DOHH2 (cell line): ENCODE data around the gene LUC7L2.

Experiments
- H3F3A ChIP-seq: fragments of 200-600 bp; sonication (generic), shearing (Covaris generic); 2 replicates; pipeline ENCODE4 v1.6.0; 2016; ENCODE audit warnings: antibody characterized with exemption, mild to moderate bottlenecking; ENCODE audit not compliant: control insufficient read depth, insufficient read depth
- H3K27ac ChIP-seq: fragments of 200-600 bp; sonication (generic); 2 replicates; pipeline ENCODE4 v1.5.1; 2014; ENCODE audit warnings: low read depth, mild to moderate bottlenecking, low read length, moderate library complexity
- H3K27me3 ChIP-seq: fragments of 200-600 bp; sonication (generic); 2 replicates; pipeline ENCODE4 v1.6.1; 2014; ENCODE audit warnings: mild to moderate bottlenecking, low read length, mixed read lengths; ENCODE audit not compliant: control insufficient read depth
- H3K36me3 ChIP-seq: fragments of 200-600 bp; sonication (generic); 2 replicates; pipeline ENCODE4 v1.6.1; 2014; ENCODE audit warnings: mild to moderate bottlenecking, low read length, moderate library complexity, mixed read lengths; ENCODE audit not compliant: control insufficient read depth
- H3K4me1 ChIP-seq: fragments of 200-600 bp; sonication (generic); 2 replicates; pipeline ENCODE4 v1.6.1; 2014; ENCODE audit warnings: mild to moderate bottlenecking, low read length, mixed read lengths; ENCODE audit not compliant: control insufficient read depth
- H3K4me2 ChIP-seq: fragments of 200-600 bp; sonication (generic); 2 replicates; pipeline ENCODE4 v1.6.0; 2014; ENCODE audit warnings: mild to moderate bottlenecking, low read length, moderate library complexity
- H3K4me3 ChIP-seq: fragments of 200-600 bp; sonication (generic); 2 replicates; pipeline ENCODE4 v1.5.1; 2014; ENCODE audit warnings: mild to moderate bottlenecking, low read length, mixed read lengths
- H3K79me2 ChIP-seq: fragments of 200-600 bp; sonication (generic); 2 replicates; pipeline ENCODE4 v1.6.1; 2014; ENCODE audit warnings: mild to moderate bottlenecking, low read length, mixed read lengths; ENCODE audit not compliant: control insufficient read depth
- H3K9me2 ChIP-seq: fragments of 200-600 bp; sonication (generic); replicated peaks from 2 replicates; pipeline ENCODE4 v1.6.1; 2014; ENCODE audit warnings: mild to moderate bottlenecking, low read length, mixed read lengths; ENCODE audit not compliant: control insufficient read depth
- H3K9me3 ChIP-seq: fragments of 200-600 bp; sonication (generic); 2 replicates; pipeline ENCODE4 v1.6.1; 2014; ENCODE audit warnings: antibody characterized with exemption, low read length, mixed read lengths; ENCODE audit not compliant: control insufficient read depth, insufficient read depth
- H4K20me1 ChIP-seq: fragments of 200-600 bp; sonication (generic); 2 replicates; pipeline ENCODE4 v1.6.0; 2014; ENCODE audit warnings: low read depth, mild to moderate bottlenecking, antibody characterized with exemption, low read length, moderate library complexity; ENCODE audit not compliant: control insufficient read depth, insufficient read depth
- EZH2phosphoT487 ChIP-seq: fragments of 200-600 bp; sonication (generic); IDR thresholded peaks from 2 replicates; pipeline ENCODE4 v1.6.1; 2017; ENCODE audit warnings: borderline replicate concordance, mild to moderate bottlenecking, antibody characterized with exemption, low read length, moderate library complexity, mixed read lengths
- TF ChIP-seq, protein P1 (sequence below): fragments of 200-600 bp; sonication (generic); IDR thresholded peaks from one replicate; pipeline ENCODE4 v1.5.1; 2014; ENCODE audit warnings: antibody characterized with exemption, mild to moderate bottlenecking, low read depth, low read length; ENCODE audit not compliant: poor library complexity, severe bottlenecking

The LUC7L2 gene

GRCh38 chr7:139394540-139394939, 34.8 kb downstream of the LUC7L2 start:
- Histone ChIP-seq H3K9me3 (no peaks in the 10 kb centered on the region), H3K27me3 (no peaks in the 10 kb centered on the region)

DNA sequence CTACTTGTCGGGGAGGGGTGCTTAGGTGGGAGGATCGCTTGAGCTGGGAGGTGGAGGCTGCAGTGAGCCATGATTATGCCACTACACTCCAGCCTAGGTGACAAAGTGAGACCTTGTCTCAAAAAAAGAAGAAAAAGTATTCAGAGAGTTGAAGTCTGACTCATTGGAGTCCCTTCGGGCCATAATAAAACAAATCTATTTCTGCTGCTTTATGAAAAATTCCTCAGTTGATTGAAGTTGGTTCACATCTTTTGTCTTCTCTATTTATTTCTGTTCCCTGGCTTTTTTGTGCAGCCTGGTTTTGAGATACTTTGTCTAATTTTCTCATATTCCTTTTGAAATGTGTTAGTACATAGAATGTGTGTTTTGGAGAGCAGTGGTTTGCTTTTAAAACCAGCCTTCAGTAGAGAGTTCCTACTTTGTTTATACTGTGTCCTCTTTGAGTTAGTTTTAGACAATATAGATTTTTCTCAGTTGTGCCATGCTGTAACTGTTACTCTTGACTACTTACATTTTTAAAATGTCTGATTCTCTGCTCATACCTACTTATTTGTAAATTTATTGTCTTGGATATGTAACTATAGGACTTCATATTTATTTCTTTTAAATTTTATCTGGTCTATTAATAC, 36.7 kb downstream of the LUC7L2 start:
- H4K20me1 ChIP-seq = 0 out of 2 replicates have a peak, but pooled peaks cover 4% of the 10 kb centered on the region
- TF ChIP-seq EZH2phosphoT487 = no peak
- TF ChIP-seq, protein P1, sequence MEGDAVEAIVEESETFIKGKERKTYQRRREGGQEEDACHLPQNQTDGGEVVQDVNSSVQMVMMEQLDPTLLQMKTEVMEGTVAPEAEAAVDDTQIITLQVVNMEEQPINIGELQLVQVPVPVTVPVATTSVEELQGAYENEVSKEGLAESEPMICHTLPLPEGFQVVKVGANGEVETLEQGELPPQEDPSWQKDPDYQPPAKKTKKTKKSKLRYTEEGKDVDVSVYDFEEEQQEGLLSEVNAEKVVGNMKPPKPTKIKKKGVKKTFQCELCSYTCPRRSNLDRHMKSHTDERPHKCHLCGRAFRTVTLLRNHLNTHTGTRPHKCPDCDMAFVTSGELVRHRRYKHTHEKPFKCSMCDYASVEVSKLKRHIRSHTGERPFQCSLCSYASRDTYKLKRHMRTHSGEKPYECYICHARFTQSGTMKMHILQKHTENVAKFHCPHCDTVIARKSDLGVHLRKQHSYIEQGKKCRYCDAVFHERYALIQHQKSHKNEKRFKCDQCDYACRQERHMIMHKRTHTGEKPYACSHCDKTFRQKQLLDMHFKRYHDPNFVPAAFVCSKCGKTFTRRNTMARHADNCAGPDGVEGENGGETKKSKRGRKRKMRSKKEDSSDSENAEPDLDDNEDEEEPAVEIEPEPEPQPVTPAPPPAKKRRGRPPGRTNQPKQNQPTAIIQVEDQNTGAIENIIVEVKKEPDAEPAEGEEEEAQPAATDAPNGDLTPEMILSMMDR = no peak
- peaks cover 72% of the 10 kb centered on the region for H3K79me2 ChIP-seq

More at GRCh38 chr7:139394540-139394939, 34.8 kb downstream of the LUC7L2 start:
- Histone ChIP-seq H3K36me3 (peaks cover 89% of the 10 kb centered on the region), H3K79me2 (peaks cover 87% of the 10 kb centered on the region), H3K4me2 (no peak overlapping the region), H3K4me1 (no peaks in the 10 kb centered on the region), H3K4me3 (no peak overlapping the region), H4K20me1 (0 out of 2 replicates have a peak, but pooled peaks cover 4% of the 10 kb centered on the region), H3F3A (0 out of 2 replicates have a peak, but pooled peaks cover 2% of the 10 kb centered on the region), H3K9me2 (no peaks in the 10 kb centered on the region), H3K27ac (no peak overlapping the region)
- no peak for TF ChIP-seq EZH2phosphoT487

DNA sequence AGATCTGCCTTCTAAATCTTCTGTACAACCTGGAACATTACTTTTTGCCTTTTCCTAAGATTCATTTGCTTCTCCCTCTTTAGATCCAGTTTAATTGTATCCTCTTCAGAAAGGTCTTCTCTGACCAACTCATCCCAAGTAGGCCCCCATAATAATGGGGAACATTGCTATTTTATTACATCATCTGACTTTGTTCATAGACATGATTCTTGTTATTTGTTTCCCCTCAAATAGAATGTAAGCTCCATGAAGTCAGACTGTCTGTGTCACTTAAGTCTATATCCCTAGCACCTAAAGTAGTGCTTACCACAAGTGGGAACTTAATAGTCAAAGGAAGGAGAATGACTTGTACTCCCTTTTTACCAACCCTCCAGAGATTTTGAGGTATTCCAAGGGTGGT, 37.5 kb downstream of the LUC7L2 start:
- Histone ChIP-seq H3K79me2 (peaks cover 65% of the 10 kb centered on the region), H4K20me1 (0 out of 2 replicates have a peak, but pooled peaks cover 4% of the 10 kb centered on the region), H3F3A (peaks cover 7% of the 10 kb centered on the region; the same call in 1 of the 2 replicates), H3K4me2 (no peak overlapping the region), H3K36me3 (peaks cover 94% of the 10 kb centered on the region), H3K27ac (no peak overlapping the region), H3K4me3 (no peak overlapping the region), H3K4me1 (no peaks in the 10 kb centered on the region), H3K27me3 (no peaks in the 10 kb centered on the region), H3K9me2 (no peaks in the 10 kb centered on the region), H3K9me3 (no peaks in the 10 kb centered on the region)
- TF ChIP-seq EZH2phosphoT487 = no peak
- TF ChIP-seq, protein P1 = no peak

More for the DNA sequence above, 36.7 kb downstream of the LUC7L2 start:
- H3K27me3 ChIP-seq = no peaks in the 10 kb centered on the region
- H3K4me3 ChIP-seq = no peak overlapping the region
- no peak overlapping the region for H3K27ac ChIP-seq
- peaks cover 94% of the 10 kb centered on the region for H3K36me3 ChIP-seq
- H3K4me1 ChIP-seq = no peaks in the 10 kb centered on the region
- H3K4me2 ChIP-seq = no peak overlapping the region
- no peaks in the 10 kb centered on the region for H3K9me3 ChIP-seq
- H3K9me2 ChIP-seq = no peaks in the 10 kb centered on the region
- peaks cover 7% of the 10 kb centered on the region; the same call in 1 of the 2 replicates for H3F3A ChIP-seq

- TF ChIP-seq EZH2phosphoT487 = no peak
- TF ChIP-seq, protein P1 = no peak
- H4K20me1 ChIP-seq = no peaks in the 10 kb centered on the region; the same call in 1 of the 2 replicates
- peaks cover 10% of the 10 kb centered on the region; the same call in 1 of the 2 replicates for H3F3A ChIP-seq
- H3K27me3 ChIP-seq = no peaks in the 10 kb centered on the region
- no peak overlapping the region for H3K4me2 ChIP-seq
- peaks cover 97% of the 10 kb centered on the region for H3K36me3 ChIP-seq
- peaks cover 27% of the 10 kb centered on the region for H3K79me2 ChIP-seq
- H3K9me3 ChIP-seq = no peaks in the 10 kb centered on the region
- H3K4me3 ChIP-seq = no peak overlapping the region
- no peaks in the 10 kb centered on the region for H3K4me1 ChIP-seq
- no peaks in the 10 kb centered on the region for H3K9me2 ChIP-seq
- no peak overlapping the region for H3K27ac ChIP-seq
Observed at GRCh38 chr7:139403601-139404000, 43.9 kb downstream of the LUC7L2 start.
